ENCODE data around the gene KYNU.
"Not testable (repeated sequence)": the region's sequence is repeated elsewhere in the genome, so short reads cannot be mapped to it uniquely, and the experiment has no call there.

KYNU gene

DNA sequence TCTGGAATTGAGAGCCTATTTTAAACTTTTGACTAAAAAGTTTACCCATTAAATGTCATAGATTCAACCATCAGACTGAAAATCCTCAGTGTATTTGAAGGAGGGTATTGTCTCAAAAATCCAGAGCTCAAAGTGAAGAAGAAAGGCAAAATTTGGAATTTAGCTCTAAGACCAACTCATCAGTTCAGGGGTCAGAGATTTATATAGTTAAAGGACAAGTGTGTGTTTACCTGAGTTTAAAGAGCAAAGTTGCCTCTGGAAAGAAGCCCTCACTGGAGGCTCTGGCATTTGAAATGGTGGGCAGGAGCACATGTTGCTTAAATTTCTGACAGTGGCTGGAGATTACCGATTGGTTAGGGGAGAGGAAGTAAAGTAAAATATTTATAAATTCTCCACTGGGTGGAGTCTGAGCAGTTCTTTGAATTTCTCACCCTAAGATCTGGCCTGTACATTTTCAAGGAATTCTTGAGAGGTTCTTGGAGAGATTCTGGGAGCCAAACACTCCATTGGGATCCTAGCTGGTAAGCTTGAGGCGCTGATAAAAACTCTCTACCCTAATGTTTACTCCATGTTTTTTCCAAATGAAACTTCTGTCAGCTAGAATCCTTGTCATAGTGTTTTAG is at the start of gene KYNU:
Gene KYNU, plus strand, starts transcription at position 449 of the 623 bp plus-strand sequence. CDS start 7,704 bp downstream, outside the sequence.
- no peak for DNase-seq

DNA sequence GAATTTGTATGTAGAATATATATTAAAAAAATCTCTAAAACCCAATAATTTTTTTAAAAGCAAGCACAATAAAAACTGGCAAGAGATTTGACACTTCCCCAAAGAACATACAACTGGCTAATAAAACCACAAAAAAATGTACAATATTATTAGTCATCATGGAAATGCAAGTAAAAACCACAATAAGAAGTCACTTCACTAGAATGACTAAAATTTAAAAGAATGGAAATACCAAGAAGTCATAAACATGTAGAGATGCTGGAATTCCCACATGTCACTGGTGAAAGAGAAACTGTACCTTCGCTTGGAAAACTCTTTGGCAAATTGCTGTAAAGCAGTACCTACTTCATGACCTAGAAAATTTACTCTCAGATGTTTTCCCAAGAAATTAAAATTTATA is 43.4 kb upstream of the KYNU start:
- no peak for DNase-seq

DNA sequence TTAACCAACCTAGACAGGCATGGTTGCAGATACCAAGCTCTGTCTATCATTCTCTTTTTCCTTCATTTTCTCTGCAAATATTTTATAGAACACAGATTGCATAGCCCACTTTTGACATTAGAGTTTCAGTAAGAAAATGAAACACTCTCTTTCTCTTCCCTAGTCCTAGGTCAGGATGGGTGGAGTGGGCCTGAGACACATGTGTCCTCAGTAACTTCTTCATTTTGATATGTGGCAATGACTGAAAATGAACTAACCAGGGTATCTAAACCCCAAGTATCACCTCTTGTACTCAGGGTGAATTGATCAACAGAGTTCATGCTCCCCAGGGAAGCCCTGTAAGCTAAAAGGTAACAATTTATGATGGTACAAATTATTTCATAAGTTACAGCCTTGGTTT is 37.0 kb upstream of the KYNU start:
- DNase-seq: no peak

DNA sequence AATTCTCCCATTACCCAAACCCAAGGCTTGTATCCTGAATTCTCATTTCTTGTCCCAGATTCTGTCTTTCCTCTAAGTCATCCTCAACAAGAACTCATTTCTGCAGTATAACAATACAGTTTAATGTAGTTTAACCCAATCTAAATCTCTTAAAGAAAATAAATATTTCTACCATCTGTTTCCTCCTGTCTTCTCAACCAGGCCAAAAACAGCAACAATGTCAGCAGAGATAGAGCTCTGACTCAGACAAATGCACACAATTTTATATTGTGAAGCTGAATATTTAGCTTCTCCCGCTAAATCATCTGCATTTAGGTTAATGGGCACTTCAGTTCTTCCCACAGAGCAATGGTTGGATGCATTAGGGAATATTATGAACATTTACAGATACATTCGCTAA is 35.7 kb upstream of the KYNU start:
- DNase-seq: no peak

DNA sequence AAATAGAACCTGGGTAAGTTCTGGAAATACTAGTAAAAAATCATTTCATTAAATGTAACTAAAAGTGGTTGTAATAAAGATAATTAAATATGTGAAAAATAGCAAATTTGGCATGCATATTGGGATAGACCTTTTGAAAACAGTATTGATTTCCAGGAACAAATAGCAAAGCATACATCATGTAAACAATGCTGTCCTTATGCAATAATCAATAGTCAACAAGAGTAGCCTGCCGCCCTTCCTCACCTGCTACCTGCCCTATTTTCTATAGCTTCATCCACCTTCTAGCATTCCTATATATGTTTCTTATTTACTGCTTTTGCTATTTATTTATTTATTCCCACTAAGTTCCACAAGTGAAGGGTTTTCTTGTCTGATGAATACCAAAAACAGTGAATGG is 35.1 kb upstream of the KYNU start:
- DNase-seq: no peak

DNA sequence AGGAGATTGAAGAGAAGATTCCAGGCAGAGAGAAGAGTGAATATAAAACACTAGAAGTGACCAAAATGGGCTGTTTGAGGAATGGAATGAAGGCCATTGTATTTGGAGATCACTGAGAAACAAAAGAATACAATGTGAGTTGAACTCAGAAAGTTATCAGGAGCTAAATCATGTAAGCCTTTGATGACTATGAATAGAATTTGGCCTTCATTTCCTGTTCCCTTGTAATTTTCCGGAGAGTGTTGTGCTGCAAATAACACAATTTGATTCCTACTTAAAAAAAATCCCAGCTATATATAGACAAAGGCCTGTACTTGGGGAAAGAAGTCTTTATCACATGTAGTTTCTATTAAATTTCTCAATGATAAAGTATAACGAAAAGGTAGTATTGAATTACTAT is 33.7 kb upstream of the KYNU start:
- DNase-seq: no peak

DNA sequence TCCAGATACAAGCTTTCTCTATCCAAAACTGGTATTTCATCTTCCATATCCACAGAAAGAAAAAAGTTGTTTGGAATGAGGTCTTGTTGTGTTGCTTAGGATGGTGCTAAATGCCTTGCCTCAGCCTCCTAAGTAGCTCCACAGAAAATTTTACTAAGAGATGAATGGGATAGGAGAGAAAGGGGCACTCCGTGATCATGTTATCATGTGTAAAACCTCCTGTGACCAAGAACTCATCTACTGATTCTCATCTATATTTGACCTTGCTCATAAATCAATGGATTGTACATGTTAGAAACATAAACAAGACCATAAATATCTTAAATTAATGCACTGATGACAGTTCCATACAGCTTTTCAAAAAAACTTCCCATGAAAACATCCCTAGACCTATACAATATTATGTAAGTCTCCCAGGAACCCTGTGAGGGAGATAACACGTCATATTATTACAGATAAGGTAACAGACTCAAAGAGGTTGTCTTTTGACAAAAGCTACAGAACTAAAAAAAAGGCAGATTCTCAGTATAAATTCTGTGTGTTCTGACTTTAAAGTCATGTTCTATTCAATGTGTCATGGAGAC is 29.3 kb upstream of the KYNU start:
- DNase-seq: no peak

DNA sequence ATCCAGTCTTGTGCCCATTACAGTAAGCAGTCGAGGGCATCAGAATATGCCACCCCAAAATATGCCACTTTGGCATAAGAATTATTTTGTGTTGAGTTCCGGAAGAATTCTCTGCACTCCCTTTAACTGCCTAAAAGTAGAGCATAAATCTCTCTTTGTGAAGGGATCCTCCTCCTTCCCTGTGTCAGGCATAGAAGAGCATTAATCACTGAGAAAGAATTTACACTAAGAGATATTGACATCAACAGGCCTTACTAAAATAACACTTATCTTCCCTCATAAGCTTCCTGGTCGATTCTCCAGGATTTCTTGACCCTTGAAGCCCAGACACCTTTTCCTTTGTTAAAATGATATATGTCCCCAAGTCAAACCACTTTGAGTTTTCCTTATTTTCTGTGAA is 27.6 kb upstream of the KYNU start:
- DNase-seq: no peak

DNA sequence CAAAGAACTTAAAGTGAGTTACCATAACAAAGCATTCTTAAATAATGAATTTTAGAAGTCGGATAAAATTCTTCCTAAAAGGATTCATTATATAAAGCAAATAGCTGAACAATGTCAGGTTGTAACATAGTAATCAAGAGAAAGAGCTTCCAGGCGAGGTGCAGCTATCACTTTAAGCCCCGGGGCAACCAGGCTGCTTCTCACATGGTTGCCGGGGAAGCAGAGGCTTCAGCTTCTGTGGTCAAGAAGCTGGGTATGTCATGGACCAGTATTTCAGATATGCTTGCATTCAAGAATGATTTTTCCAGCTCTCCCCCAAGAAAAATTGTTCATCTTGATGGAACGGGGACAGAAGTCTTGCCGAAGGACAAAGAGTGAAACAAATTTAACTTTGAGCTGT is 23.6 kb upstream of the KYNU start:
- DNase-seq: no peak

DNA sequence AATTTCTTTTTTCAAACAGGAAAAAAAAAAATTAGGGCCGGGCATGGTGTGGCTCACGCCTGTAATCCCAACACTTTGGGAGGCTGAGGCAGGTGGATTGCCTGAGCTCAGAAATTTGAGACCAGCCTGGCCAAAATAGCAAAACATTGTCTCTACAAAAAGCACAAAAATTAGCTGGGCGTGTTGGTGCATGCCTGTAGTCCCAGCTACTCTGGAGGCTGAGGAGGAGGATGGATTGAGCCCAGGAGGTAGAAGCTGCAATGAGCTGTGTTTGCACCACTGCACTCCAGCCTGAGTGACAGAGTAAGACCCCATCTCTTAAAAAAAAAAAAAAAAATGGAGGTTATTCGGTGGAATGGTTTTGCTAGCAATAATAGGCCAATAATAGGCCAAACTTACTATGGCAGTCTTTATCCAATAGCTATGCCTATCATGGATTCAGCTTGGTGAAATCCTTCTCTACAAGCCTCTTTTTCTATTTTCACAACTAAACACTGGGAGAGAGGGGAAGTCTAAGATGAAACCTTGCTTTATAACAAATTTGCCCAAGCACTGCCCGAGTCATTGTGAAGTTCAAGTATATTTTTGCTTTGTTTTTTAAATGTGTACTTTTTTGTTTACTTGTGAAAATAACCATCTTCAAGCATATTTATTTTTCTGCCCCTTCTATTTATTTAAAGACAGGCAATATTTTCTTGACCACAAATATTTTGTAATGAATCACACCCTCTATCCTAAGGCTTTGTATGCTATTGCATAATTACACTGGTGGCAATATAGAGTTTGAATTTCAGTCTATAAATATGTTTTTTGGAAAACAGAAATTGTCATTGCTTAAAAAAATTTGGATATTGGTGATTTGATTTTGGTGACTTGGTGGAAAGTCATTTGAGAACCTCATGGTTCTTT is 20.0 kb upstream of the KYNU start:
- no peak for DNase-seq

DNA sequence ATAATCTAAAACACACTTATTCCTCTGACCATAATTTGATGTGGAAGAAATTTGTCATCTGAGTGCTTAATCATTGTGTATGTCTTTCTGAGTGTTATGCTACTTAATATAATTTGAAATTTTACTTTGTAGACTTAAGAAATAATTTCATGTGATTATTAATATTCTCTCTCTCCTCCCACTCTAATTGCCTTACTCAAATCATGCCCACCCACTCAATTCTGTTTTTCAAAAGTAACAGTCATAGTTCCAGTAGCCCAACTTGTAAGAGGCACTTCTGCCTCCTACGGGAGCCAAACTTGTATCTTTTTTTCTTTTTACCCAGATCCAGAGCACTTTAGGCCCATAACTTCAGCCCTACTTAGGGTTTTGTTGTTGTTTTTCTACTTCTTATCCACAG is 18.5 kb upstream of the KYNU start:
- no peak for DNase-seq

DNA sequence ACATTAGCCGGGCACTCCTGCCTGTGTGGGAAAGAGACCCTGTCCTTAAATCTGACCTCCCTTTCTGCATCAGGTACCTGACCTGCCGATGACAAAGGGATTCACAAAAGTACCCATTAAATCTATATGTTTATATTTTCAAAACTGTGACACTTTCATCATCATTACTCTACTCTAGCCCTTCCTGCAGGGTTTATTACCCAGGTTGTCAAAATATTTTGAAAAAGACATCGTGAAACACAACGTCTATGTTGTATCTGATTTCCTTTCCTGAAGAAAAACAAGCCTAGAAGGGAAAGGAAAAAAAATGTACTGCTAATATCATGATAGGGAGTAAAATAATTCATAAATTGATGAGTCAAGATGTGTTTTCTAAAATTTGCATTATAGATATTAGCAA is 15.2 kb upstream of the KYNU start:
- DNase-seq: no peak

DNA sequence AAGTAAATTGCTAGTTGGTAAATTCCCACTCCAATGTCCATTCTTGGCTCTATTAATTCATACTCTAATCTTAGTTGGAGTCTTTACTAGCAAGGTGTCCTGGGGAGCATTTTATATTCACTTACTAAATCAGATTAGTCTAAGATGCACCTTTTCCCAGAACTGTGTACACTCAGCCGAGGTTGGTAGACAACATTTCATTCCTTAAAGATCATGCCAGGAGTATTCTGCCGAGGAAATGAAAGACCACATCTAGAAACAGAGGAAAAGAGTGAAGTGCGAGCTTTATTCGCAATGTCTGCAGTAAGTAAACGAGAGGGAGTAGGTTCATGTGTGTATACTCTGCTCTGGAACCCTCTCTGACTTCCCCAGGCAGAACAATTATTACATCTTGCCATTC is 14.6 kb upstream of the KYNU start:
- DNase-seq: no peak

DNA sequence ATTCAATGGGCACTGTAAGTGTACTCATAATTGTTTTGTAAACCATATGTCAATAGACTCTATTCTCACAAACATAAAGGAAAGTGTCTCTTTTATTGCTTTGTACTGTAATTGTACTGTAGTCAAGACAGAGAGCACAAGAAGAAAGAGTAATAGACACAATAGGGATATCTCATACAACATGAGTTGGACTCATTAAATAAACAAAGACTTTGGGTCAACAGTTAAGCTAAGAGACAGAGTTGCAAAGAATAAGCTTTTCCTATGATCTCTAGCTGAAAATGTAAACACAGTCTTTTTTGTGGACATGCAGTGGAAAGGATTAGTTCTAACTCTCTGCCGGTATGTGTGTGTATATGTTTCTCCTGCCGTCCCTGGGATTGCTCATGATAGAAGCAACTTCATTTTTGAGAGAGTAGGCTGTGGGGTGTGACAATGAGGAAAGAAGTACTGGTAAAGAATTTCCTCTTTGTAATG is 13.9 kb upstream of the KYNU start:
- no peak for DNase-seq

DNA sequence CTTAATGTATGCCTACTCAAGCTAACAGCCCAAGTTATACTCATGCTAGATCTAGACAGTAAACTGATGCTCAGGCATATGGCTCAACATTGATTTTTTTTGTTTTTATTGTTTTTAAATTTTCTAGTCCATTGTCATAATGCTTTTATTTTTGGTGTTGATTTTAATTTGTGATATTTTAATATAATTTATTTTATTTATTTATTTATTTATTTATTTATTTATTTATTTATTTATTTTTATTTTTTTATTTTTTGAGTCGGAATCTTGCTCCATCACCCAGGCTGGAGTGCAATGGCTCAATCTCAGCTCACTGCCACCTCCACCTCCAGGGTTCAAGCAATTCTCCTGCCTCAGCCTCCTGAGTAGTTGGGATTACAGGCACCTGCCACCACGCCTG is 12.9 kb upstream of the KYNU start:
- DNase-seq: not testable (repeated sequence)

DNA sequence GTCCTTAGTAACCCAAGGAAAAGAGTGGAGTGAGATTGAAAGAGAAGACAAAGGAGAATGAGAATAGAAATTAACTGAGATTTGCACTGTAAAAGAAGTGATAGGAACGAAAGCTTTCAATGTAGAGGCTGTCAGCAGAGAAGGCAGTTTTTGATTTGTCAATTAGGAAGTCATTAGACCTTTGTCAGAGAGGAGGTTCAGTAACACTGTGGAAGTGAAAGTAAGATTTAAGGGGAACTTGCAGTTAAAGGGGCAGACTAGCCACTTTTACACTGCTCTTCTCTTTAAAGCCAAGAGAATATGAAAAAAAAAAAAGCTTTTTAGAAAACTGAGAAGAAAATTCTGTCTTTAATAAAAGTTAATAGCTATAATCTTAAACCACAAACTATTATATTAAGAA is 11.5 kb upstream of the KYNU start:
- no peak for DNase-seq

DNA sequence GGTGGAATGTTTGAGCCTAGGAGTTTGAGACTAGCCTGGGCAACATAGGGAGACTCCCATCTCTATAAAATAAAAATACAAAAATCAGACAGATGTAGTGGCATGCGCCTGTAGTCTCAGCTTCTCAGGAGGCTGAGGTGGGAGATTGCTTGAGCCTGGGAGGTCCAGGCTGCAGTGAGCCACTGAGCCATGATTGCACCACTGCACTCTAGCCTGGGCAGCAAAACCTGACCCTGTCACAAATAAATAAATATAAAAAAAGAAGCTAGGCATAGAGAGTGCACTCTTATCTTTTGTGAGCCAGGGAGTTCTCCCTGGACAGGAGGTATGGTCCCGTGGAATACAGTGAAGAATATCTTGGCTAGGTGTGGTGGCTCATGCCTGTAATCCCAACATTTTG is 11.0 kb upstream of the KYNU start:
- no peak for DNase-seq

DNA sequence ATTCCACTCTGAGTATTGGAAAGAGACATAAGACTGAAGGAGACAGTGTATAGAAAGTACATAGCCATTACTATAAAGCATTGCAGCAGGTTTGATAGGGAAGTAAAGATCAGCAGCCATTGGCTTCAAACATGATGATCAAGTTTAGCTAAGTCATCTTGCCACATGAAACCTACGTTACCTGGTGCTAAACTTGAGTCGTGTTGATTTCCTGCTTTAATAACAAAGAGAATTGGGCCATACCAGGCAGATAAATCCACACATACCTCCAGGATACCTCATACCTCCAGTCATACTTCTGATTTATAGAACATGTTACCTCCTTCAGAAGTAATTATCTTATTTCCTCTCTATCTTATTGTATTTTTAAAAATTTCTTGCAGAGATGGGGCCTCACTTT is 10.3 kb upstream of the KYNU start:
- no peak for DNase-seq

DNA sequence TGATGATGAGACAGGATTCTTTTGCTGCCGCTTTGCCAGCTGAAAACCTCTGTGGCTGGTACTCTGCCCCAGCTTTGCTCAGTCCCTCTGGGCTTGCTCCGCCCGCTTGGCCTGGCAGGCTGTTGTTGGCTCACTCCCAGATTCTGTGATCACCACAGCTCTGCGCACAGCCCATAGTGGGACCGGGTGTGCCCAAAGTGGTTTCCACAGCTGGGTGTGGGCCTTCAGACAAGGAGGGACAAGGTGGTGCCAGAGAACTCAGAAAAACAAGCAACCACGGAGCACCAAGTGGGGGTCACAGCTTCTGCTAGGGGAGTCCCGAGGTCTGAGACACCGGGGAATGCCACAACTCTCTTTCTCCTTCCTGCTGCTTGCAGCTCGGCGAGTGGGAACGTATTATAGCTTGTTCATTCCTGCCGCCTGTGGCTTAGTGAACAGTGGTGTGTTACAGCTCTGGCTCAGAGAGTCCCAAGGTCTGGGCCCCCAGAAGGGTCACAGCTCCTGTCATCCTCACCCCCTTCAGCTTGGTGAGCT is 9.2 kb upstream of the KYNU start:
- no peak for DNase-seq

DNA sequence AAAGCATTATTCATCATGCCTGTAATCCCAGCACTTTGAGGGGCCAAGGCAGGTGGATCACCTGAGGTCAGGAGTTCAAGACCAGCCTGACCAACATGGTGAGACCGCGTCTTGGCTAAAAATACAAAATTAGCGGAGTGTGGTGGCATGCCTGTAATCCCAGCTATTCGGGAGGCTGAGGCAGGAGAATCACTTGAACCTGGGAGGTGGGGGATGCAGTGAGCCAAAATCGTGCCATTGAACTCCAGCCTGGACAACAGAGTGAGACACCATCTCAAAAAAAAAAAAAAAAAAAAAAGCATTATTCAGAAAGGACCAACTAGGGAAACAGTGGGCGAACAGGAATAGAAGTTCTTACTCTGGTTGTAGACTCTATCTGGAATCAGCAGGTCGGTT is 8.4 kb upstream of the KYNU start:
- not testable (repeated sequence) for DNase-seq

DNA sequence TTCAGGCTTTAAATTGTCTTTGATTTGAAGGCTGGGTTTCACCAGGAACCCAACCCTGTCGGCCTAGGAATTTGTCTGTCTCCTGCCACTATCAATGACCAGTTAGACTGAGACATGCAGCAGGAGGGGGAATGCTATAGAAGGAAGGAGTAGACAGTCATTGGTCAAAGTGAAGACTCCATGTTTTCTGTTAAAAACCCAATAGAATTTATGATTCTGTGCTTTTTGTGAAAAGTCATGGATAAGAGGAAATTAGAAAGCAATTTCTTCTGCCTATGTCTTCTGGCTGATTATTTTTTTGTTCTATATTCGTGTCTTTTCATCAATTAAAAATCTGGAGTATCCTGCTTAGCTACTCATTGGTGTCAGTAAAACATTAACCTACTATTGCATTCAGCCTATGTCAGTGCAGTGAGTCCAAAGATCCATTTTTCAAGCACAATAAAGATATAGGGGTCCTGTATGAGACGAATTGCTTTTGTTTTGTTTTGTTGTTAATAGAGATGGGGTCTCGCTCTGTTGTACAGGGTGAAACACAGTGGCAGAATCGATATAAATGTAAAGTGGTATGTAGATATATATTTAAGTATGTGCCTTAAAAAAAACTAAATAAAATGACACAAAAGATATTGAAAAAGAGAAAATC is 7.9 kb upstream of the KYNU start:
- DNase-seq: no peak

DNA sequence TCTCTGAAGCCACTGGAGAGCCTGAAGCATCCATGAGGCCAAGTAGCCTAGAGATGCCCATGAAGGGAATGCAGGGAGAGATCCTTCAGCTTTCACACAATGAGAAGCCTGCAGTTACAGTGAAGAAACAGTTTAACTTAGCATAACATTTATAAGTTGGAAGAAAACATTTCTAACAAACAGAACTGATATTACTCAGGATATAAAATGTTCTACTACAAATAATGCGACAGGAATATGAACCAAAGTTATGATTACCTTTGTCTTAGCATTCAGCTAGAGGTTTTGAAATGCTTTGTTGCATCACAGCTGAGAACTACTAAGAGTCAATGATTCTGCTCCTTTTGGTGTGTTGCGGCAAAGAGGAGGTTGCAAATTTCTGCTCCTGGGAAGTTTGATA is 6.9 kb upstream of the KYNU start:
- no peak for DNase-seq

DNA sequence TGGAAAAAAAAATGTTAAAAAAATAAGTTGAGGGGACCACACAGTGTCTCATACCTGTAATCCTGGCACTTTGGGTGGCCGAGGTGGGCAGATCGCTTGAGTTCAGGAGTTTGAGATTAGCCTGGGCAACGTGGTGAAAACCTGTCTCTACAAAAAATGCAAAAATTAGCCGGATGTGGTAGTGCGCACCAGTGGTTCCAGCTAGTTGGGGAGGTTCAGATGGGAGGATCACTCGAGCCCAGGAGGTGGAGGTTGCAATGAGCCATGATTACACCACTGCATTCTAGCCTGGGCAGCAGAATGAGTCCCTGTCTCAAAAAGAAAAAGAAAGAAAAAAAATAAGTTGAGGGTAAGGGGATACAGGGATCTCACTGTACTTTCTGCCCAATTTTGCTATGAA is 6.1 kb upstream of the KYNU start:
- DNase-seq: no peak
